ENCODE measurements around the gene TMEM184C. TPM values are rescaled to one million over a fixed set of nuclear protein-coding genes. Genes with fewer than 3 reads are reported as not detected.

TMEM184C gene
- total and polyA plus RNA-seq, 8 donors = 5.1 to 31.8 (median 9.7) TPM

GRCh38 chr4:147633113-147633512 is 15.9 kb downstream of the TMEM184C start:
- DNase-seq = no peak
- WGBS, 5 donors = 88 to 96% (median 92%) methylated on average over 3 of the region's 3 CpGs

GRCh38 chr4:147633643-147634042 is 16.4 kb downstream of the TMEM184C start:
- intact Hi-C loops (cut with DNase I; ENCODE audit: low total_unique reads) = no loop called here
- no peak overlapping the region for H3K4me3 ChIP-seq
- no peak overlapping the region for H3K27ac ChIP-seq
- H3K36me3 ChIP-seq = peaks cover 31 to 100% (median 96%) of the 10 kb centered on the region in 4 donors
- WGBS, 5 donors = 91 to 97% (median 97%) methylated on average over 1 of the region's 1 CpG
- DNase-seq = no peak
- H3K9me3 ChIP-seq = no peaks in the 10 kb centered on the region
- TF ChIP-seq POLR2A (IDR thresholded peaks at IDR 0.05) = no peak
- TF ChIP-seq CTCF (IDR thresholded peaks at IDR 0.05) = no peak
- TF ChIP-seq EP300 (IDR thresholded peaks at IDR 0.05) = no peak
- no peak for TF ChIP-seq POLR2AphosphoS5 (IDR thresholded peaks at IDR 0.05)
- no peaks in the 10 kb centered on the region for H3K27me3 ChIP-seq
- no peaks in the 10 kb centered on the region for H3K4me1 ChIP-seq

More at GRCh38 chr4:147633113-147633512, 15.9 kb downstream of the TMEM184C start:
- no peak overlapping the region for H3K4me3 ChIP-seq
- H3K4me1 ChIP-seq = no peaks in the 10 kb centered on the region
- H3K9me3 ChIP-seq = no peaks in the 10 kb centered on the region
- no peak overlapping the region for H3K27ac ChIP-seq
- TF ChIP-seq EP300 (IDR thresholded peaks at IDR 0.05) (no peak), CTCF (IDR thresholded peaks at IDR 0.05) (no peak), POLR2AphosphoS5 (IDR thresholded peaks at IDR 0.05) (no peak), POLR2A (IDR thresholded peaks at IDR 0.05) (no peak)
- peaks cover 31 to 100% (median 96%) of the 10 kb centered on the region in 4 donors for H3K36me3 ChIP-seq
- intact Hi-C loops (cut with DNase I; ENCODE audit: low total_unique reads) = no loop called here
- no peaks in the 10 kb centered on the region for H3K27me3 ChIP-seq

- Histone ChIP-seq H3K9me3 (no peaks in the 10 kb centered on the region), H3K4me1 (no peaks in the 10 kb centered on the region), H3K36me3 (peaks cover 31 to 91% (median 79%) of the 10 kb centered on the region in 4 donors), H3K27me3 (no peaks in the 10 kb centered on the region), H3K4me3 (no peak overlapping the region), H3K27ac (no peak overlapping the region)
- no peak for TF ChIP-seq EP300 (IDR thresholded peaks at IDR 0.05)
- no peak for TF ChIP-seq POLR2AphosphoS5 (IDR thresholded peaks at IDR 0.05)
- TF ChIP-seq POLR2A (IDR thresholded peaks at IDR 0.05) = no peak
- TF ChIP-seq CTCF (IDR thresholded peaks at IDR 0.05) = no peak
- intact Hi-C loops (cut with DNase I; ENCODE audit: low total_unique reads) = no loop called here
- DNase-seq = no peak
Observed at GRCh38 chr4:147635348-147635747, 18.2 kb downstream of the TMEM184C start.

- Histone ChIP-seq H3K36me3 (peaks cover 23 to 86% (median 76%) of the 10 kb centered on the region in 4 donors), H3K9me3 (no peaks in the 10 kb centered on the region), H3K27ac (no peak overlapping the region), H3K4me1 (no peaks in the 10 kb centered on the region), H3K27me3 (no peaks in the 10 kb centered on the region), H3K4me3 (no peak overlapping the region)
- TF ChIP-seq POLR2AphosphoS5 (IDR thresholded peaks at IDR 0.05) = no peak
- no peak for TF ChIP-seq POLR2A (IDR thresholded peaks at IDR 0.05)
- TF ChIP-seq EP300 (IDR thresholded peaks at IDR 0.05) = no peak
- TF ChIP-seq CTCF (IDR thresholded peaks at IDR 0.05) = no peak
- intact Hi-C loops (cut with DNase I; ENCODE audit: low total_unique reads) = no loop called here
- DNase-seq = no peak
- WGBS, 5 donors = 65 to 69% (median 67%) methylated on average over 1 of the region's 1 CpG
Observed at GRCh38 chr4:147638365-147638764, 21.2 kb downstream of the TMEM184C start.

All from stomach (tissue), 9 donors.